ENCODE measurements around the gene ALKBH1.

GRCh38 chr14:77645520-77646230 is 62.1 kb downstream of the ALKBH1 start:
- TF ChIP-seq ZGPAT (CRISPR knock-in tag; IDR thresholded peaks at IDR 0.05) (no peak), ZNF138 (CRISPR knock-in tag; IDR thresholded peaks at IDR 0.05; ENCODE audit: low read depth) (no peak), GATAD2A (CRISPR knock-in tag; IDR thresholded peaks at IDR 0.05) (no peak), ZBTB42 (CRISPR knock-in tag; IDR thresholded peaks at IDR 0.05) (no peak), SRF (IDR thresholded peaks at IDR 0.05; ENCODE audit: low read depth, low read length) (no peak), CBX2 (IDR thresholded peaks at IDR 0.05; ENCODE audit: low read depth, low read length) (no peak), CBX2 (CRISPR knock-in tag; IDR thresholded peaks at IDR 0.05; ENCODE audit: low read depth) (no peak), SIN3A (IDR thresholded peaks at IDR 0.05; ENCODE audit: borderline replicate concordance, low read depth, low read length) (no peak)
